ENCODE data around the gene DNAI4.

DNA sequence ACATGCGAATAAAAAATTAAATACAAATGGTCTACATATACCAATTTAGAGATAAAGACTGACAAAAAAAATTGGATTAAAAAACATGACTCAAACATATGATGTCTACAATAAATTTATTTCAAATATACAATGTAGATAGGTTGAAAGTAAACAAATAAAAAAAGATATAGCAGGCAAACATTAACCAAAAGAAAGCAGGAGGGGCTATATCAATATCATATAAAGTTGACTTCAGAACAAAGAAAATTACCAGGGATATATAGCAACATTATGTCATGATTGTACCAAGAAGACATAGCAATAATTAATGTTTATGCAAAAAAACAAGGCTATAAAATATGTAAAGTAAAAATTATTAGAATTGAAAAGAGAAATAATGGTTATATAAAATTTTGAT is 73.7 kb downstream of the DNAI4 start:
- TF ChIP-seq EZH2 (IDR thresholded peaks at IDR 0.05; ENCODE audit: low read length, missing control alignments) (no peak), CTCF (conservative IDR thresholded peaks at IDR 0.05 in 1 of 2, IDR thresholded peaks at IDR 0.05 in 1 of 2; ENCODE audit: low read depth in 1 of 2, low read length in 2 of 2) (no peak)

Data from fibroblast of lung (primary cell).